HEK293 (cell line): ENCODE data around the gene LOXL1.

Experiments
- CTCF ChIA-PET: fragments of 350-600 bp; formaldehyde crosslinking; extraction: SDS; loops from one replicate; lab custom pipeline; 2021; ENCODE audit warnings: antibody characterized with exemption; lab: Yijun Ruan, JAX
- POLR2A ChIA-PET: fragments of 300-600 bp; formaldehyde crosslinking; extraction: SDS; loops from one replicate; lab custom pipeline; 2020; ENCODE audit warnings: antibody characterized with exemption, inconsistent platforms; lab: Yijun Ruan, JAX
- H3K27ac ChIP-seq: fragments of 200-500 bp; sonication (Bioruptor generic); 2 replicates; pipeline ENCODE4 v1.5.1; 2014; ENCODE audit warnings: low read depth, low read length, control low read depth, inconsistent platforms; ENCODE audit errors: extremely low read depth
- H3K36me3 ChIP-seq, 2 experiments: fragments of 200-500 bp in 1 of 2; sonication (Bioruptor generic) in 1 of 2; 1 replicate in 1 of 2; 2 replicates in 1 of 2; pipeline ENCODE4 v1.5.1; 2014 to 2017; ENCODE audit warnings: inconsistent platforms in 2 of 2, low read length in 2 of 2; ENCODE audit not compliant: control insufficient read depth in 2 of 2, insufficient read depth in 1 of 2
- H3K4me1 ChIP-seq: fragments of 200-500 bp; sonication (Bioruptor generic); 2 replicates; pipeline ENCODE4 v1.5.1; 2014; ENCODE audit warnings: mild to moderate bottlenecking, low read length, inconsistent platforms; ENCODE audit not compliant: control insufficient read depth, insufficient read depth
- H3K4me3 ChIP-seq: 2 replicates; pipeline ENCODE4 v1.5.1; 2011; ENCODE audit warnings: low read depth, mild to moderate bottlenecking, control low read depth, low read length, moderate library complexity
- H3K9me3 ChIP-seq: fragments of 200-500 bp; sonication (Bioruptor generic); 2 replicates; pipeline ENCODE4 v1.5.1; 2014; ENCODE audit warnings: low read depth, low read length, inconsistent platforms; ENCODE audit not compliant: control insufficient read depth, insufficient read depth
- GFI1B ChIP-seq: fragments of 450-650 bp; formaldehyde crosslinking; IDR thresholded peaks from 2 replicates; pipeline ENCODE4 v1.5.1; 2016; ENCODE audit warnings: missing biosample characterization, missing genetic modification characterization
- GLI2 ChIP-seq: fragments of 450-650 bp; formaldehyde crosslinking; IDR thresholded peaks from 2 replicates; pipeline ENCODE4; 2017; ENCODE audit warnings: missing biosample characterization, missing genetic modification characterization, low read depth, borderline replicate concordance
- HOXC10 ChIP-seq: sonication (generic); formaldehyde crosslinking; IDR thresholded peaks from 2 replicates; pipeline ENCODE4 v1.8.1; 2023; ENCODE audit warnings: mild to moderate bottlenecking, missing genetic modification reagents
- KLF10 ChIP-seq: fragments of 450-650 bp; IDR thresholded peaks from 2 replicates; pipeline ENCODE4 v1.5.1; 2018; ENCODE audit warnings: missing biosample characterization, mild to moderate bottlenecking, missing genetic modification characterization
- SCRT1 ChIP-seq: fragments of 450-650 bp; formaldehyde crosslinking; IDR thresholded peaks from 2 replicates; pipeline ENCODE4 v1.5.1; 2016; ENCODE audit warnings: missing biosample characterization, missing genetic modification characterization, borderline replicate concordance
- SCRT2 ChIP-seq: fragments of 450-650 bp; formaldehyde crosslinking; IDR thresholded peaks from 2 replicates; pipeline ENCODE4 v1.5.1; 2016; ENCODE audit warnings: missing biosample characterization, missing genetic modification characterization
- SETDB1 ChIP-seq: IDR thresholded peaks from one replicate; pipeline ENCODE4 v1.6.1; 2017; ENCODE audit warnings: mild to moderate bottlenecking, low read length, moderate library complexity, mixed read lengths; ENCODE audit not compliant: insufficient read length
- ZBTB21 ChIP-seq: fragments of 450-650 bp; formaldehyde crosslinking; IDR thresholded peaks from 2 replicates; pipeline ENCODE4 v1.5.1; 2017; ENCODE audit warnings: missing biosample characterization, missing genetic modification characterization
- ZFP69B ChIP-seq: fragments of 450-650 bp; formaldehyde crosslinking; IDR thresholded peaks from 2 replicates; pipeline ENCODE4 v1.5.1; 2016; ENCODE audit warnings: missing biosample characterization, missing genetic modification characterization
- ZNF10 ChIP-seq: fragments of 450-650 bp; formaldehyde crosslinking; IDR thresholded peaks from 2 replicates; pipeline ENCODE4 v1.5.1; 2017; ENCODE audit warnings: missing biosample characterization, missing genetic modification characterization
- ZNF112 ChIP-seq: fragments of 450-650 bp; formaldehyde crosslinking; IDR thresholded peaks from 2 replicates; pipeline ENCODE4 v1.5.0; 2017; ENCODE audit warnings: missing biosample characterization, missing genetic modification characterization
- ZNF202 ChIP-seq: fragments of 450-650 bp; formaldehyde crosslinking; IDR thresholded peaks from 2 replicates; pipeline ENCODE4 v1.5.1; 2016; ENCODE audit warnings: missing biosample characterization, missing genetic modification characterization, borderline replicate concordance
- ZNF335 ChIP-seq: fragments of 450-650 bp; formaldehyde crosslinking; conservative IDR thresholded peaks from 2 replicates; pipeline ENCODE4 v1.5.1; 2016; ENCODE audit warnings: missing biosample characterization, missing genetic modification characterization
- ZNF426 ChIP-seq: fragments of 450-650 bp; formaldehyde crosslinking; IDR thresholded peaks from 2 replicates; pipeline ENCODE4 v1.5.1; 2017; ENCODE audit warnings: missing biosample characterization, missing genetic modification characterization, mild to moderate bottlenecking, inconsistent platforms, moderate library complexity
- ZNF521 ChIP-seq: fragments of 450-650 bp; formaldehyde crosslinking; IDR thresholded peaks from 2 replicates; pipeline ENCODE4 v1.5.1; 2017; ENCODE audit warnings: missing biosample characterization, mild to moderate bottlenecking, missing genetic modification characterization
- ZNF624 ChIP-seq: fragments of 450-650 bp; formaldehyde crosslinking; IDR thresholded peaks from 2 replicates; pipeline ENCODE4 v1.5.1; 2017; ENCODE audit warnings: missing biosample characterization, missing genetic modification characterization
- ZNF701 ChIP-seq: fragments of 450-650 bp; formaldehyde crosslinking; IDR thresholded peaks from 2 replicates; pipeline ENCODE4 v1.5.1; 2016; ENCODE audit warnings: missing biosample characterization, missing genetic modification characterization
- ZNF768 ChIP-seq: fragments of 450-650 bp; formaldehyde crosslinking; IDR thresholded peaks from 2 replicates; pipeline ENCODE4 v1.5.1; 2018; ENCODE audit warnings: missing biosample characterization, mild to moderate bottlenecking, missing genetic modification characterization
- ZNF843 ChIP-seq: fragments of 450-650 bp; formaldehyde crosslinking; IDR thresholded peaks from 2 replicates; pipeline ENCODE4 v1.5.1; 2016; ENCODE audit warnings: missing biosample characterization, missing genetic modification characterization
- TF ChIP-seq, protein P1 (sequence below): fragments of 450-650 bp; formaldehyde crosslinking; IDR thresholded peaks from 2 replicates; pipeline ENCODE4 v1.5.1; 2016; ENCODE audit warnings: missing biosample characterization, missing genetic modification characterization
- TF ChIP-seq, protein P2 (sequence below): fragments of 450-650 bp; formaldehyde crosslinking; IDR thresholded peaks from 2 replicates; pipeline ENCODE4 v1.5.1; 2016; ENCODE audit warnings: missing biosample characterization, missing genetic modification characterization
- TF ChIP-seq, protein P3 (sequence below): fragments of 450-650 bp; formaldehyde crosslinking; IDR thresholded peaks from 2 replicates; pipeline ENCODE4 v1.5.1; 2017; ENCODE audit warnings: missing biosample characterization, mild to moderate bottlenecking, missing genetic modification characterization, moderate library complexity
- TF ChIP-seq, protein P4 (sequence below): fragments of 450-650 bp; formaldehyde crosslinking; optimal IDR thresholded peaks from 2 replicates; pipeline ENCODE3; 2016; ENCODE audit warnings: missing biosample characterization, mild to moderate bottlenecking, missing genetic modification characterization
- TF ChIP-seq, protein P5 (sequence below): fragments of 450-650 bp; formaldehyde crosslinking; IDR thresholded peaks from 2 replicates; pipeline ENCODE4 v1.5.1; 2017; ENCODE audit warnings: missing biosample characterization, missing genetic modification characterization
- TF ChIP-seq, protein P6 (sequence below): fragments of 450-650 bp; formaldehyde crosslinking; IDR thresholded peaks from 2 replicates; pipeline ENCODE4 v1.5.1; 2016; ENCODE audit warnings: missing biosample characterization, missing genetic modification characterization

LOXL1 gene

DNA sequence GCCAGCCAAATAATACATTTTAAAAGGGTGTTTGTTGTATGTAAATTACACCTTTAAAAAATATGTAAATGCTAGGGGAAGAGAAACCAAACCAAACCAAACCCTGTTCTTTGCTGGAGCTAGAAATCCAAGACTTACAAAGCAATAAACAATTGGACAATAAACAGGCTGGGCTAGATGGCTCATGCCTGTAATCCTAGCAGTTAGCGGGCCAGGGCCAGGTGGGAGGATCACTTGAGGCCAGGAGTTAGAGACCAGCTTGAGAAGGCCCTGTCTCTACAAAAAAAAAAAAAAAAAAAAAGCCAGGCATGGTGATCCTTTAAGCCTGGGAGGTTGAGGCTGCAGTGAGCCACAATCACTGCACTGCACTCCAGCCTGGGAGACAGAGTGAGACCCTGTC, 53.4 kb downstream of the LOXL1 start (continued):
- TF ChIP-seq, protein P1, sequence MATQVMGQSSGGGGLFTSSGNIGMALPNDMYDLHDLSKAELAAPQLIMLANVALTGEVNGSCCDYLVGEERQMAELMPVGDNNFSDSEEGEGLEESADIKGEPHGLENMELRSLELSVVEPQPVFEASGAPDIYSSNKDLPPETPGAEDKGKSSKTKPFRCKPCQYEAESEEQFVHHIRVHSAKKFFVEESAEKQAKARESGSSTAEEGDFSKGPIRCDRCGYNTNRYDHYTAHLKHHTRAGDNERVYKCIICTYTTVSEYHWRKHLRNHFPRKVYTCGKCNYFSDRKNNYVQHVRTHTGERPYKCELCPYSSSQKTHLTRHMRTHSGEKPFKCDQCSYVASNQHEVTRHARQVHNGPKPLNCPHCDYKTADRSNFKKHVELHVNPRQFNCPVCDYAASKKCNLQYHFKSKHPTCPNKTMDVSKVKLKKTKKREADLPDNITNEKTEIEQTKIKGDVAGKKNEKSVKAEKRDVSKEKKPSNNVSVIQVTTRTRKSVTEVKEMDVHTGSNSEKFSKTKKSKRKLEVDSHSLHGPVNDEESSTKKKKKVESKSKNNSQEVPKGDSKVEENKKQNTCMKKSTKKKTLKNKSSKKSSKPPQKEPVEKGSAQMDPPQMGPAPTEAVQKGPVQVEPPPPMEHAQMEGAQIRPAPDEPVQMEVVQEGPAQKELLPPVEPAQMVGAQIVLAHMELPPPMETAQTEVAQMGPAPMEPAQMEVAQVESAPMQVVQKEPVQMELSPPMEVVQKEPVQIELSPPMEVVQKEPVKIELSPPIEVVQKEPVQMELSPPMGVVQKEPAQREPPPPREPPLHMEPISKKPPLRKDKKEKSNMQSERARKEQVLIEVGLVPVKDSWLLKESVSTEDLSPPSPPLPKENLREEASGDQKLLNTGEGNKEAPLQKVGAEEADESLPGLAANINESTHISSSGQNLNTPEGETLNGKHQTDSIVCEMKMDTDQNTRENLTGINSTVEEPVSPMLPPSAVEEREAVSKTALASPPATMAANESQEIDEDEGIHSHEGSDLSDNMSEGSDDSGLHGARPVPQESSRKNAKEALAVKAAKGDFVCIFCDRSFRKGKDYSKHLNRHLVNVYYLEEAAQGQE = no peak
- no peak for TF ChIP-seq GLI2 (tag by site-specific recombination)
- TF ChIP-seq, protein P2, sequence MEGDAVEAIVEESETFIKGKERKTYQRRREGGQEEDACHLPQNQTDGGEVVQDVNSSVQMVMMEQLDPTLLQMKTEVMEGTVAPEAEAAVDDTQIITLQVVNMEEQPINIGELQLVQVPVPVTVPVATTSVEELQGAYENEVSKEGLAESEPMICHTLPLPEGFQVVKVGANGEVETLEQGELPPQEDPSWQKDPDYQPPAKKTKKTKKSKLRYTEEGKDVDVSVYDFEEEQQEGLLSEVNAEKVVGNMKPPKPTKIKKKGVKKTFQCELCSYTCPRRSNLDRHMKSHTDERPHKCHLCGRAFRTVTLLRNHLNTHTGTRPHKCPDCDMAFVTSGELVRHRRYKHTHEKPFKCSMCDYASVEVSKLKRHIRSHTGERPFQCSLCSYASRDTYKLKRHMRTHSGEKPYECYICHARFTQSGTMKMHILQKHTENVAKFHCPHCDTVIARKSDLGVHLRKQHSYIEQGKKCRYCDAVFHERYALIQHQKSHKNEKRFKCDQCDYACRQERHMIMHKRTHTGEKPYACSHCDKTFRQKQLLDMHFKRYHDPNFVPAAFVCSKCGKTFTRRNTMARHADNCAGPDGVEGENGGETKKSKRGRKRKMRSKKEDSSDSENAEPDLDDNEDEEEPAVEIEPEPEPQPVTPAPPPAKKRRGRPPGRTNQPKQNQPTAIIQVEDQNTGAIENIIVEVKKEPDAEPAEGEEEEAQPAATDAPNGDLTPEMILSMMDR (tag by site-specific recombination) = no peak
- TF ChIP-seq ZNF335 (tag by site-specific recombination) = no peak
- no peak for TF ChIP-seq ZNF768 (tag by site-specific recombination)
- TF ChIP-seq ZNF701 (tag by site-specific recombination) = no peak
- no peak for TF ChIP-seq ZFP69B (tag by site-specific recombination)
- TF ChIP-seq, protein P3, sequence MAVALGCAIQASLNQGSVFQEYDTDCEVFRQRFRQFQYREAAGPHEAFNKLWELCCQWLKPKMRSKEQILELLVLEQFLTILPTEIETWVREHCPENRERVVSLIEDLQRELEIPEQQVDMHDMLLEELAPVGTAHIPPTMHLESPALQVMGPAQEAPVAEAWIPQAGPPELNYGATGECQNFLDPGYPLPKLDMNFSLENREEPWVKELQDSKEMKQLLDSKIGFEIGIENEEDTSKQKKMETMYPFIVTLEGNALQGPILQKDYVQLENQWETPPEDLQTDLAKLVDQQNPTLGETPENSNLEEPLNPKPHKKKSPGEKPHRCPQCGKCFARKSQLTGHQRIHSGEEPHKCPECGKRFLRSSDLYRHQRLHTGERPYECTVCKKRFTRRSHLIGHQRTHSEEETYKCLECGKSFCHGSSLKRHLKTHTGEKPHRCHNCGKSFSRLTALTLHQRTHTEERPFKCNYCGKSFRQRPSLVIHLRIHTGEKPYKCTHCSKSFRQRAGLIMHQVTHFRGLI (tag by site-specific recombination) = no peak
- no peak for TF ChIP-seq ZNF202 (tag by site-specific recombination)
- no peak for TF ChIP-seq ZNF624 (tag by site-specific recombination)
- no peak for TF ChIP-seq ZNF426 (tag by site-specific recombination)
- no peak for TF ChIP-seq ZNF112 (tag by site-specific recombination)
- no peak for TF ChIP-seq ZBTB21 (tag by site-specific recombination)

DNA sequence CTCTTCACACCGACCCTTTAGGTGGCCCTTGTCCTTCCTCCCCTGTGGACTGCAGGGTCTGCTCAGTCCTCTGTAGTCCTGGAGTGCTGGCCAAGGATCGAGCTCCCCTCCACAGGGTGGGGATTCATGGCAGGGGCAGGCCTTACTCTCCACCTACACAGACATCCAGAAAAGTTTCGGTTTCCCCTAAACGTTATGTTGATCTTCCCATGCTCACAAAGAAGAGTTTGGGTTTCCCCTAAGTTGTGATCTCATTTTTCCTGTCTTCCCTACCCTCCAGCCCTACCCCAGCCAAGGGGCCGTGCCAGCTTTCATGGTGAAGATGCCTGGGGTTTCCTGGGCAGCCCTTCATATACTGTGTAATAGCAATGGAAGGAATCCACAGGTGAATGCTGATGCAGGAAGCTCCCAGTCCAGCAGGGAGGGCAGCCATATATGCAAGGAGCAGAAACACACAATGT, 55.5 kb downstream of the LOXL1 start:
- POLR2A ChIA-PET = interaction anchor here (0.7 to 1.2 kb wide), 2 partner anchors 13 to 60 kb away, joined by 3 read pairs; partner anchors contain the start of gene PML
- Histone ChIP-seq H3K36me3 (peaks cover 0 to 9% of the 10 kb centered on the region in 2 experiments; a peak in 1 of 3 replicates), H3K4me3 (no peak overlapping the region), H3K27ac (peak overlapping the region; percentile 24; the same call in 1 of the 2 replicates), H3K9me3 (no peaks in the 10 kb centered on the region), H3K4me1 (peaks cover 12% of the 10 kb centered on the region)
- CTCF ChIA-PET = interaction anchor here (0.6 to 2.6 kb wide), 7 partner anchors 9 to 340 kb away, joined by 3 to 20 read pairs (median 3); partner anchors contain the start of gene STOML1
- TF ChIP-seq SCRT2 (tag by site-specific recombination) (peak; percentile 92), GFI1B (tag by site-specific recombination) (no peak), HOXC10 (CRISPR knock-in tag) (no peak), KLF10 (tag by site-specific recombination) (no peak), ZNF10 (no peak), SETDB1 (no peak), ZNF521 (tag by site-specific recombination) (no peak), ZNF701 (tag by site-specific recombination) (no peak), SCRT1 (tag by site-specific recombination) (peak; percentile 90), ZNF843 (no peak)
- TF ChIP-seq, protein P4, sequence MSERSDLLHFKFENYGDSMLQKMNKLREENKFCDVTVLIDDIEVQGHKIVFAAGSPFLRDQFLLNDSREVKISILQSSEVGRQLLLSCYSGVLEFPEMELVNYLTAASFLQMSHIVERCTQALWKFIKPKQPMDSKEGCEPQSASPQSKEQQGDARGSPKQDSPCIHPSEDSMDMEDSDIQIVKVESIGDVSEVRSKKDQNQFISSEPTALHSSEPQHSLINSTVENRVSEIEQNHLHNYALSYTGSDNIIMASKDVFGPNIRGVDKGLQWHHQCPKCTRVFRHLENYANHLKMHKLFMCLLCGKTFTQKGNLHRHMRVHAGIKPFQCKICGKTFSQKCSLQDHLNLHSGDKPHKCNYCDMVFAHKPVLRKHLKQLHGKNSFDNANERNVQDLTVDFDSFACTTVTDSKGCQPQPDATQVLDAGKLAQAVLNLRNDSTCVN (tag by site-specific recombination) = no peak
- TF ChIP-seq, protein P5, sequence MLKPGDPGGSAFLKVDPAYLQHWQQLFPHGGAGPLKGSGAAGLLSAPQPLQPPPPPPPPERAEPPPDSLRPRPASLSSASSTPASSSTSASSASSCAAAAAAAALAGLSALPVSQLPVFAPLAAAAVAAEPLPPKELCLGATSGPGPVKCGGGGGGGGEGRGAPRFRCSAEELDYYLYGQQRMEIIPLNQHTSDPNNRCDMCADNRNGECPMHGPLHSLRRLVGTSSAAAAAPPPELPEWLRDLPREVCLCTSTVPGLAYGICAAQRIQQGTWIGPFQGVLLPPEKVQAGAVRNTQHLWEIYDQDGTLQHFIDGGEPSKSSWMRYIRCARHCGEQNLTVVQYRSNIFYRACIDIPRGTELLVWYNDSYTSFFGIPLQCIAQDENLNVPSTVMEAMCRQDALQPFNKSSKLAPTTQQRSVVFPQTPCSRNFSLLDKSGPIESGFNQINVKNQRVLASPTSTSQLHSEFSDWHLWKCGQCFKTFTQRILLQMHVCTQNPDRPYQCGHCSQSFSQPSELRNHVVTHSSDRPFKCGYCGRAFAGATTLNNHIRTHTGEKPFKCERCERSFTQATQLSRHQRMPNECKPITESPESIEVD = no peak
- TF ChIP-seq, protein P6, sequence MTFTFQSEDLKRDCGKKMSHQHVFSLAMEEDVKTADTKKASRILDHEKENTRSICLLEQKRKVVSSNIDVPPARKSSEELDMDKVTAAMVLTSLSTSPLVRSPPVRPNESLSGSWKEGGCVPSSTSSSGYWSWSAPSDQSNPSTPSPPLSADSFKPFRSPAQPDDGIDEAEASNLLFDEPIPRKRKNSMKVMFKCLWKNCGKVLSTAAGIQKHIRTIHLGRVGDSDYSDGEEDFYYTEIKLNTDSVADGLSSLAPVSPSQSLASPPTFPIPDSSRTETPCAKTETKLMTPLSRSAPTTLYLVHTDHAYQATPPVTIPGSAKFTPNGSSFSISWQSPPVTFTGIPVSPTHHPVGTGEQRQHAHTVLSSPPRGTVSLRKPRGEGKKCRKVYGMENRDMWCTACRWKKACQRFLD = no peak
